Mucosa of descending colon (tissue), 3 donors: ENCODE measurements around the gene OSTM1. TPM values are rescaled to one million over a fixed set of nuclear protein-coding genes. Genes with fewer than 3 reads are reported as not detected.
"Not testable (repeated sequence)": the region's sequence is repeated elsewhere in the genome, so short reads cannot be mapped to it uniquely, and the experiment has no call there.

Experiments
- ATAC-seq: fragments of 200-7000 bp; cut with Tn5 transposase; one replicate; pipeline ENCODE4 v1.9.1; 2020; ENCODE audit warnings: mild to moderate bottlenecking, moderate library complexity
- DNase-seq, 3 donors: peaks; one replicate each; pipeline ENCODE4 v3.0.0-alpha.2; 2020
- H3K36me3 ChIP-seq: fragments of 200-600 bp; one replicate; pipeline ENCODE4 v1.8.0; 2021; ENCODE audit warnings: low read depth, mild to moderate bottlenecking
- H3K4me1 ChIP-seq: fragments of 200-600 bp; one replicate; pipeline ENCODE4 v1.8.0; 2021; ENCODE audit warnings: low read depth, mild to moderate bottlenecking
- H3K4me3 ChIP-seq: fragments of 200-600 bp; one replicate; pipeline ENCODE4 v1.8.0; 2021; ENCODE audit warnings: mild to moderate bottlenecking
- H3K9me3 ChIP-seq: fragments of 200-600 bp; one replicate; pipeline ENCODE4 v1.8.0; 2021; ENCODE audit warnings: mild to moderate bottlenecking
- CTCF ChIP-seq: fragments of 200-600 bp; IDR thresholded peaks from one replicate; pipeline ENCODE4 v1.8.0; 2022; ENCODE audit warnings: antibody characterized with exemption, mild to moderate bottlenecking
- intact Hi-C, 2 donors: fragments of 100-400 bp; cut with DNase I in 1 of 2; cut with micrococcal nuclease in 1 of 2; formaldehyde crosslinking; loops; one replicate each; pipeline versions ENCODE4 v1.11.0 to v1.11.1; 2022; cut with DNase I, micrococcal nuclease
- total RNA-seq, 3 donors: library from RNA; stranded (reverse); fragmentation: NEBNext Ultra II Directional in 2 of 3; extraction: Animal tissue kit (Norgen Biotek cat#: 25700) in 2 of 3; gene quantifications; one replicate each; pipeline versions ENCODE4 v1.2.1 to v1.2.4, GENCODE V29; 2021 to 2023
- donor health status: DM: no; HTN: no; CAD: no; lungs with moderate emphysema.
- donor health status: DM: no; HTN: no; CAD: no.
- donor health status: DM: no; HTN: yes; CAD: no.

Gene OSTM1
- total RNA-seq, 3 donors from 2014 or later = 24.6 to 67.5 (median 32.1) TPM

- Histone ChIP-seq H3K36me3 (no peaks in the 10 kb centered on the region), H3K9me3 (no peaks in the 10 kb centered on the region), H3K4me3 (no peak overlapping the region), H3K4me1 (peaks cover 3% of the 10 kb centered on the region)
- intact Hi-C loops = no loop called here
- DNase-seq (no peak), ATAC-seq (no peak)
- TF ChIP-seq CTCF = no peak
These were observed 53.9 kb downstream of the OSTM1 start for GRCh38 chr6:108020472-108021116.

DNA sequence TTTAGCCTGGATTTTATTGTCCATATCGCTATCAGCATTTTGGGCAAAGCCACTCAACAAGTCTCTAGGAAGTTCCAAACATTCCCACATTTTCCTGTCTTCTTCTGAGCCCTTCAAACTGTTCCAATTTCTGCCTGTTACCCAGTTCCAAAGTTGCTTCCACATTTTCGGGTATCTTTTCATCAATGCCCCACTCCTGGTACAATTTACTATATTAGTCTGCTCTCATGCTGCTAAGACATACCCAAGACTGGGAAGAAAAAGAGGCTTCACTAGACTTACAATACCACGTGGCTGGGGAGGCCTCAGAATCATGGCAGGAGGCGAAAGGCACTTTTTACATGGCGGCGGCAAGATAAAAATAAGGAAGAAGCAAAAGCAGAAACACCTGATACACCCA, 58.3 kb downstream of the OSTM1 start:
- H3K4me1 ChIP-seq, H3K4me3 ChIP-seq, DNase-seq, ATAC-seq, H3K36me3 ChIP-seq, H3K9me3 ChIP-seq, intact Hi-C loops: not testable (repeated sequence)

GRCh38 chr6:108013787-108014439, 60.6 kb downstream of the OSTM1 start:
- H3K36me3 ChIP-seq = no peaks in the 10 kb centered on the region
- H3K4me3 ChIP-seq = no peak overlapping the region
- DNase-seq = no peak
- intact Hi-C loops = no loop called here
- no peak for ATAC-seq
- no peak for TF ChIP-seq CTCF
- H3K9me3 ChIP-seq = no peaks in the 10 kb centered on the region
- peaks cover 3% of the 10 kb centered on the region for H3K4me1 ChIP-seq

GRCh38 chr6:108009894-108010293, 64.6 kb downstream of the OSTM1 start:
- no peak for ATAC-seq
- DNase-seq = no peak
- no peaks in the 10 kb centered on the region for H3K36me3 ChIP-seq
- intact Hi-C loops = no loop called here
- H3K4me1 ChIP-seq = no peaks in the 10 kb centered on the region
- H3K4me3 ChIP-seq = no peak overlapping the region
- no peak for TF ChIP-seq CTCF
- H3K9me3 ChIP-seq = peaks cover 7% of the 10 kb centered on the region

DNA sequence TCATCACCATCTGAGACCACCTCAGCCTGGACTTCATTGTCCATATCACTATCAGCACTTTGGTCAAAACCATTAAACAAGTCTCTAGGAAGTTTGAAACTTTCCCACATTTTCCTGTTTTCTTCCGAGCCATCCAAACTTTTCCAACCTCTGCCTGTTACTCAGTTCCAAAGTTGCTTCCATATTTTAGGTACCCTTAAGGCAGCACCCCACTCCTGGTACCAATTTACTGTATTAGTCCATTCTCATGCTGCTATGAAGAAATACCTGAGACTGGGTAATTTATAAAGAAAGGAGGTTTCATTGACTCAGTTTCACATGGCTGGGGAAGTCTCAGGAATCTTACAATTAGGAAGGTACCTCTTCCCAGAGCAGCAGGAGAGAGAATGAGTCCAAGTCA, 65.3 kb downstream of the OSTM1 start:
- H3K9me3 ChIP-seq, intact Hi-C loops, ATAC-seq, H3K4me1 ChIP-seq, H3K36me3 ChIP-seq, H3K4me3 ChIP-seq, DNase-seq: not testable (repeated sequence)

GRCh38 chr6:108008363-108008762, 66.2 kb downstream of the OSTM1 start:
- H3K36me3 ChIP-seq = no peaks in the 10 kb centered on the region
- peaks cover 7% of the 10 kb centered on the region for H3K9me3 ChIP-seq
- DNase-seq (no peak), ATAC-seq (no peak)
- TF ChIP-seq CTCF = no peak
- no peak overlapping the region for H3K4me3 ChIP-seq
- peaks cover 7% of the 10 kb centered on the region for H3K4me1 ChIP-seq
- intact Hi-C loops = no loop called here
